Ureter (tissue), 1 donor: ENCODE data around the gene EYA4. TPM values are rescaled to one million over a fixed set of nuclear protein-coding genes. Genes with fewer than 3 reads are reported as not detected.
"Not testable (repeated sequence)": the region's sequence is repeated elsewhere in the genome, so short reads cannot be mapped to it uniquely, and the experiment has no call there.

Source experiments
- DNase-seq: peaks from one replicate; pipeline ENCODE4 v3.0.0-alpha.2; 2020; ENCODE audit warnings: low spot score
- total RNA-seq: library from RNA; stranded (reverse); gene quantifications from one replicate; pipeline ENCODE4 v1.2.4, GENCODE V29; 2023
- donor health status: DM: yes; HTN: yes; CAD: no.

EYA4 gene
- total RNA-seq, 1 donor from 2014 or later: 4.1 TPM

DNA sequence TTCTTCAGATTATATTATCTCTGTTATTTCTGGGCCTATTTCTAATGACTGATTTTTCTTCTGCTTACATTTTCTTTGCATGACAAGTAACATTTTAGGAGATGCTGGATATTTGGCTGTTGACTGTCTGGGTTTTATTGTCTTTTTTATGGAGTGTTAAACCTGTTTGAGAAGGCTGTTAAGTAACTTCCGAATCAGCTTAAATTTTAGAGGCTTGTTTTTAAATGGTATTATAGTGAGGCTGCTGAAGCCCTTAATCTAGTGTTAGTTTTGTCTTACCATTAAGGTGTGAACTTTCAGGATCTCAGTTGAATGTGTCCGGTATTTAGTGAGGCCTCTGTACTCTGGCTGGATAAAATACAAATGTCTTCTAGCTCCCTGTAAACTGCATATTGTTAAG is 109.8 kb downstream of the EYA4 start:
- no peak for DNase-seq

DNA sequence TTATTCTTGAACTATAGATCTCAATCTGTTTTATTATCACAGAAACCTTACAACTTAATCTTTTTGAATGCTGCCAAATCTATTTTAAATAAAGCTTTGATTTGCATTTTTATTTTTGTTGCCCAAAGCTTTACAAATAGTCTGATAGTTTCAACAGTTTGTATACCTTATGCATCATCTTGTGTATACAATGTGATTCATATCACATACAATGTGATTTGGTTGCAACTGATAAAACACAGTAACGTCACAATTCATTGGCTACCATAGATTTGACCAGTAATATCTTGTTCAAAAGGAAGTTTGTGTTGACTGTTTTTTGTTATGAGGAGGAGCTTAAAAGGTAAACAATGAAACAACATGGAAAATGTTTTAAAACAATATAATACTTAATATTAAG is 110.9 kb downstream of the EYA4 start:
- no peak for DNase-seq

GRCh38 chr6:133353061-133353460 is 111.9 kb downstream of the EYA4 start:
- no peak for DNase-seq

DNA sequence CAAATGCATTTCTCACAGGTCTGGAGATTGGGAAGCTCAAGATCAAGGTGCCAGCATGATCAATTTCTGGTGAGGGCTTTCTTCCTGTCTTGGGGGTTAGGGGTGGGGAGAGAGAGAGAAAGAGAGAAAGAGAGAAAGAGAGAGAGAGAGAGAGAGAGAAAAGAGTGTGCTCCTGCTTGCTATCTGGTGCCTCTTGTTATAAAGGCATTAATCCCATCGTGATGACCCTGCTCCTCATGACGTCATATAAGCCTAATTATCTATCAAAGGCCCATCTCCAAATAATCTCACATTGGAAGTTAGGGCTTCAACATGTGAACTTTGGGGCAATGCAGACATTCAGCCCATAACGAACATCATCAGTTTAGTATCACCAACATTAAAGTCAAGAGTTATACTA is 114.8 kb downstream of the EYA4 start:
- no peak for DNase-seq

DNA sequence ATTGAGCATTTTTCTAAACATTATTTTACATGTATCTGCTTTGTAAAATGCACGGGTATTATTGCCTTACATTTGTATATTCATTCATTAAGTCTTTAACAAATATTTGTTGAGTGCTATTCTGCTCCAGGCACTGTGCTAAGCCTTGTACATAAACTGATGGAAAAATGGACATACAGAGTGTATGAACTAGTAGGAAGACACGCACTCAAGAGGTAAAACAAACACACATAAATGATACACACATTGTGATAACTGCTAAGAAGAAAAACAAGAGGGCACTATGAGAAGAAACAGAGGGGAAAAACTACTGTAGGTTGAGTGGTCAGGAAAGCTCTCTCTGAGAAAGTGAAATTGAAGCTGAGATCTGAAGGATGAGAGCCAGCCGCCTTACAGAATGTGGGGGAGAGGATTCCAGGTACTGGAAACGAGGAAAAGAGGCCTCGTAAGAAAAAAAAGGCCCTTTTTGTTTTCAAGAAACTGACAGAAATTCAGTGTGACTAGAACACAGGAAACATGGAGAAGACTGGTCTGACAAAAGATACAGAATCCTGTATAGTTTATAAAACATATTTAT is 117.5 kb downstream of the EYA4 start:
- no peak for DNase-seq

- DNase-seq: no peak
These were observed 118.1 kb downstream of the EYA4 start for GRCh38 chr6:133359256-133359655.

GRCh38 chr6:133359760-133360159 is 118.6 kb downstream of the EYA4 start:
- DNase-seq: no peak

GRCh38 chr6:133360194-133360593 is 119.0 kb downstream of the EYA4 start:
- no peak for DNase-seq

DNA sequence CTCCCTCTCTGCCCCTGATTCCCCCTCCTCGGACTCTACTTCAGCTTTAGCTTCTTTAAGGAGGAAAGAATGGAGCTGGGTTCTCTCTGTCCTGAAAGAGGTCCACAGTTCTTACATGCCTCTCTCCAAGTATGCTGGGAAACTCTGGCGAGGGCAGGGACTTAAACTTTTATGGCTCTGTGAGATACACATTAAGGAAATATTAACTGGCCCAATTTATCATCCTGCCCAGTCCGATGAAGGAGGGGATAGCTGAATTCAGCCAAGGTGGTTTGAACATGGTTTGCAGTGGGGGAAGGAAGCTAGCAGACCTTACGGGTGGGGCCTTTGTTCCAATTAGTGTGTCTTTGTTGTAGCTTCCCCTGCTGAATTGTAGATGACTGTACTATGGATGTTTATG is 121.7 kb downstream of the EYA4 start:
- no peak for DNase-seq

DNA sequence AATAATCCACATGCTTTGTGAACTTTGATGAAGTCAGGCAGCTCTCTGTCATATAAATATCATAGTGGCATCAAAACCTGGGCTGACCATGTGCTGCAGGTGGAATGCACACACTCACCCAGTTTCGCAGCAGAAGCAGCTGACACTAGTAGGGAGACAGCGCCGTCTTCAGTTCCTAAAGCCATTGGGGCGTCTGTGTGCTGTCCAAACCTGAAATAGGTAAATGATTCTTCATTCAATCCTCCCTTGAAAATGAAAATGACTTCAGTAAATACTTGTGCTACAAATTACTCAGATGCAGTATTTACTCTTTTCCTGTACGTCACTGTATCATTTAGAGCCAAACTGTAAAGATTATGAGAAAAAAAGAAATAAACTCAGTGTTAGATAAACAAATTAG is 127.5 kb downstream of the EYA4 start:
- no peak for DNase-seq

DNA sequence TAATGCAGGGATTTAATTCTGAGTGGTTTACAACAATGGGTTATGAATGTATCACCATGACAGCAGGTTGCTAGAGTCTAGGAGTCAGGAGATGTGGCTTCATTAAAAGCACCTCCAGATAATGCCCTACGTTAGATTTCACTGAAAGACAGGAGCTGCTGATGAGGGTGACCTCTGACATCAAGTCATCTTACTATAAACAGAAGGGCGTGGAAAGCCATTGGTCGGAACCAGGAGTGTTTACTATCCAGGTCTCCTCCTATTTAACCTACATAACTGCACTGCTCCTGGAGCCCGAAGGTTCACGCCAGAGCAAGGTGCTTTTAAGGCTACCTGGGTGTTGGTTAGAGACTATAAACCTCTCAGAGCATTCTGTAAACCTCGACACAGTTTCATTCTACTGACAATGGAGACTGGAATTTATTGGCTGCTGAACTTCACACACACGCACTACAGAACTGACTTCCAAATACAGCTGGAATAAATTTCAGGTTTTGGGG is 128.7 kb downstream of the EYA4 start:
- DNase-seq: no peak

- DNase-seq: no peak
These were observed 135.6 kb downstream of the EYA4 start for GRCh38 chr6:133376743-133377142.

DNA sequence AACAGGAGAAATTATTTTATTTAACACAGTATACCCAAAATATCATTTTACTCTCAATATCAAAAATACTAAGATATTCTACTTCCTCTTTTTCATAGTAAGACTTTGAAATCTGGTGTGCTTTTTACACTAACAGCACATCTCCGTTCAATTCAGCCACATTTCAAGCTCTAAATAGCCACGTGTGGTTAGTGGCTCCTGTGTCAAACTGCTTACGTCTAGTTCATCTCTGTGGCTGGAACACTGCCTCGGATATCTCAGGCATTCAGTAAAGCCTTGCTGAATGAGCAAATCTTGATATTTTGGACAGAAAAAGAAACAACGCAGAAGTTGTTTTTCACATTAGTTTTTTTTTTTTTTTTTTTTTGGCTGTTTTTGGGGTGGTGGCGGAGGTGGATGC is 136.1 kb downstream of the EYA4 start:
- DNase-seq: no peak

- DNase-seq: no peak
These were observed 138.9 kb downstream of the EYA4 start for GRCh38 chr6:133380047-133380446.

DNA sequence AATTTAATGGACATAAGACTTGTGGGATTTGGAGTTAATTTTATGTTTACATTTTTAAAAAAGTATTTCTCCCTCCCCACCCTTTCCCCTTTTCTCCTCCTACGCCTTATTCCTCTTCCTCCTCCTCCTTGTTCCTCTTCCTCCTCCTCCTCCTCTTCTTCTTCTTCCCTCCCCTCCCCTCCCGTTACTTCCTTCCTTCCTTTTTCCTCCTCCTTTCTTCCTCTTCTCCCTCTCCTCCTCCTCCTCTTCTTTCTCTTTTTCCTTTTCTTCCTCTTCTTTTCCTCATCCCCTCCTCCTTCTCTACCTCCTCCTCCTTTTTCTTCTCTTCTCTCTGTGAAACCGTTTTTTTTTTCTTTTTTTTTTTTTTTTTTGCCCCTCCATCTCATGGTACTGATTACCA is 139.6 kb downstream of the EYA4 start:
- no peak for DNase-seq

- no peak for DNase-seq
These were observed 147.6 kb downstream of the EYA4 start for GRCh38 chr6:133388731-133389130.

DNA sequence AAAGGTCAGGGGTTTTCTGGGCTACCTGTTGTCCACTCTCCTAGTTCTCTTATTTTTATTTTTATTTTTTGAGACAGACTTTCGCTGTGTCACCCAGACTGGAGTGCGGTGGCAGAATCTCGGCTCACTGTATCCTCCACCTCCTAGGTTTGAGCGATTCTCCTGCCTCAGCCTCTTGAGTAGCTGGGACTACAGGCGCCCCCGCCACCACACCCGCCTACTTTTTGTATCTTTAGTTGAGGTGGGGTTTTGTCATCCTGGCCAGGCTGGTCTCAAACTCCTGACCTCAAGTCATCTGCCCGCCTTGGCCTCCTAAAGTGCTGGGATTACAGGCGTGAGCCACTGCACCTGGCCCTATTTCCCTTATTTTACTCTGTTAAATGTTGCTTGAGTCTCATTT is 149.0 kb downstream of the EYA4 start:
- no peak for DNase-seq

- DNase-seq: no peak
These were observed 150.9 kb downstream of the EYA4 start for GRCh38 chr6:133392015-133392414.

GRCh38 chr6:133392641-133393040 is 151.5 kb downstream of the EYA4 start:
- no peak for DNase-seq

- DNase-seq: no peak
These were observed 152.7 kb downstream of the EYA4 start for GRCh38 chr6:133393891-133394290.

DNA sequence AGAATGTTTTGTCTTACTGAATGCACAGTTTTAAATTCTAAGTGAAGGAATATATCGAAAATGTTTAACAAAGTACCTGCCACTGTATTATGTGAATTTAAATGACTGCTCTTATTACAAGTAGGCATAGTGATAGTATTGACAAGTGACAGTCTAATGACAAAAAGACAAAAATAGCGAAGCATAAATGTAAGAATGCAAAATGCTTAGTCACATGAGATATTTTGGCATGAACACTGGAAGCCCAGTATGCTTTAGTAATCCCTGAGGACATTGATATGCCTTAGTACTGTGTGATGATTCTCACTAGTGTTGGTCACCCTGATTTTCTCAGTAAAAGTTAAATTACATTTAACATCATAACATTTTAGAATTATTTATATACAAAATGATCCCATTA is 153.5 kb downstream of the EYA4 start:
- DNase-seq: no peak

GRCh38 chr6:133396233-133396983 is 155.3 kb downstream of the EYA4 start:
- no peak for DNase-seq

DNA sequence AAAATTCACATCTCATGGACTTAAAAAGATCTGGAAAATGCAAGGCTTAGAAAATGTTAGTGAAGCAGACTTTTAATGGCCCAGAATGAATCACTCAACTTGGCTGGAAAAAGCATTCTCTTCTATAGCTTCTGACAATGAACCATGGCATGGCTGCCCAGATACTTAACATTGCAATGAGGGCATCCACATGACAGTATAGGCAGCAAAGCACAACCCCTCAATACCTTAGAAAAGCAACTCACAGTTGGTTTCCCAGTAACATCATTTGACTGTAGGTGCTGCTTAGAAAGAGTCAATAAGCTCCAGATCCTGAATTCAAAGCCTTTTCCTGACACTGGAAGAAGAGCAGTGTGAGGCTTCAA is 155.8 kb downstream of the EYA4 start:
- no peak for DNase-seq

DNA sequence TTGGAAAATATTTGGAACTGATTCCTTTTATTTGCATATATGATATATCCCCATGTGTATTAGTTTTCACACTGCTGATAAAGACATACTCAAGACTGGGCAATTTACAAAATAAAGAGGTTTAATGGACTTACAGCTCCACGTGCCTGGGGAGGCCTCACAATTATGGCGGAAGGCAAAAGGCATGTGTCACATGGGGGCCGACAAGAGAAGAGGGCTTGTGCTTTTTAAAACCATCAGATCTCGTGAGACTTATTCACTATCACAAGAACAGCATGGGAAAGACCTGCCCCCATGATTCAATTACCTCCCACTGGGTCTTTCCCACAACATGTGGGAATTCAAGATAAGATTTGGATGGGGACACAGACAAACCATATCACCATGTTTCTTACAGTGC is 156.4 kb downstream of the EYA4 start:
- not testable (repeated sequence) for DNase-seq
